SU-DHL-6 (cell line): ENCODE results near the gene HGS.
"Not testable (repeated sequence)": the region's sequence is repeated elsewhere in the genome, so short reads cannot be mapped to it uniquely, and the experiment has no call there.

Source experiments
- EZH2phosphoT487 ChIP-seq: fragments of 200-600 bp; sonication (generic), shearing (Covaris generic); conservative IDR thresholded peaks from 2 replicates; pipeline ENCODE4 v1.6.1; 2018; ENCODE audit warnings: mild to moderate bottlenecking, antibody characterized with exemption, low read length, moderate library complexity, mixed read lengths
- TF ChIP-seq, protein P1 (sequence below): fragments of 200-600 bp; sonication (generic); IDR thresholded peaks from one replicate; pipeline ENCODE4 v1.5.1; 2017; ENCODE audit warnings: antibody characterized with exemption, mild to moderate bottlenecking, low read length, moderate library complexity; ENCODE audit not compliant: insufficient read depth, poor library complexity, severe bottlenecking

DNA sequence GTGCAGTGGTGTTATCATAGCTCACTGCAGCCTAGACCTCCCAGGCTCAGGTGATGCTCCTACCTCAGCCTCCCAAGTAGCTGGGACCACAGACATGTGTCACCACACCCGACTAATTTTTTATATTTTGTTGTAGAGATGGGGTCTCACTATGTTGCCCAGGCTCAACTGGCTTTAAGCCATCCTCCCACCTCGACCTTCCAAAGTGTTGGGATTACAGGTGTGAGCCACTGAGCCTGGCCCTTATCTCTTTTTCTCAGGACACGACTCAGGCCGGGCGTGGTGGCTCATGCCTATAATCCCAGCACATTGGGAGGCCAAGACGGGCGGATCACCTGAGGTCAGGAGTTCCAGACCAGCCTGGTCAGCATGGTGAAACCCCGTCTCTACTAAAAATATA, 55.8 kb downstream of the HGS start:
- TF ChIP-seq, protein P1, sequence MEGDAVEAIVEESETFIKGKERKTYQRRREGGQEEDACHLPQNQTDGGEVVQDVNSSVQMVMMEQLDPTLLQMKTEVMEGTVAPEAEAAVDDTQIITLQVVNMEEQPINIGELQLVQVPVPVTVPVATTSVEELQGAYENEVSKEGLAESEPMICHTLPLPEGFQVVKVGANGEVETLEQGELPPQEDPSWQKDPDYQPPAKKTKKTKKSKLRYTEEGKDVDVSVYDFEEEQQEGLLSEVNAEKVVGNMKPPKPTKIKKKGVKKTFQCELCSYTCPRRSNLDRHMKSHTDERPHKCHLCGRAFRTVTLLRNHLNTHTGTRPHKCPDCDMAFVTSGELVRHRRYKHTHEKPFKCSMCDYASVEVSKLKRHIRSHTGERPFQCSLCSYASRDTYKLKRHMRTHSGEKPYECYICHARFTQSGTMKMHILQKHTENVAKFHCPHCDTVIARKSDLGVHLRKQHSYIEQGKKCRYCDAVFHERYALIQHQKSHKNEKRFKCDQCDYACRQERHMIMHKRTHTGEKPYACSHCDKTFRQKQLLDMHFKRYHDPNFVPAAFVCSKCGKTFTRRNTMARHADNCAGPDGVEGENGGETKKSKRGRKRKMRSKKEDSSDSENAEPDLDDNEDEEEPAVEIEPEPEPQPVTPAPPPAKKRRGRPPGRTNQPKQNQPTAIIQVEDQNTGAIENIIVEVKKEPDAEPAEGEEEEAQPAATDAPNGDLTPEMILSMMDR, result not testable (repeated sequence)
- TF ChIP-seq EZH2phosphoT487, result not testable (repeated sequence)
